NCI-H526 treated with DMSO at 0.1 percent for 48 hours (cell line): ENCODE results near the gene GPA33.

ENCODE experiments used
- DNase-seq: peaks from one replicate; lab custom pipeline; 2025; lab: John Stamatoyannopoulos, UW

Gene GPA33

DNA sequence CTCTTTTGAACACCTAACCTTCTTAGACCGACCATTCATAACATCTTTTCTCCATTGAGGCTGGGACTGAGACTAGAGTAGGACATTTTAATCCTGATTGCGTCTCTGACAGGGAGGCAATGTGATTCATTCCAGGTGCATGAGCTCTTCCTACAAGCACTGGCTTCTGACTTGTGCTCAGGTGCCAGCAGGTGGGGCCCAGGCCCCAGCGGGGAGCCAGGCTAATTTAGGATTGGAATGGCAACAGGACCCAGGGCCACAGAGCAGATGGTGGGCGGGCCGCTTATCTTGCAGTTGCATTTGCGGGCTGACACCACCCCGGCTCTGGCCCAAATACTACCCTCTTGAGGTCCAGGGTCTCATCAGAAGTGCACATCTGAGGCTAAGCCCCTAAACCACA, 4.1 kb downstream of the GPA33 start:
- no peak for DNase-seq

DNA sequence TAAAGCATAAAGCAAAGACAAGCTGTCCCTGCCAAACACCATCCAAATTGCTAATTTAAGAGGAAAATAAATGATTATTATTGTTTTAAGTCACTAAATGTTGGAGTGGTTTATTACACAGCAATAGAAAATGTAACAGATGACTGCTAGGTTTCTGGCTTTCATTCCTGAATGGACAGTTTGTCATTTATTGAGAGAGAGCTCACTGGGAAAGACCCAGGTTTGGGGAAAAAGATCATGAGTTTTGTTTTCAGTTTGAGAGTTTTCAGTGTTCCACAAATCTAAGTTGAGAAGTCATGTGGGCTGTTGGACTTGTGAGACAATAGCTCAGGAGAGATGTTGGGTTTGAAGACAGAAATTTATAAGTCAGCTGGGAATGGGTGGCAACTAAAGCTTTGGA, 5.4 kb downstream of the GPA33 start:
- no peak for DNase-seq

- DNase-seq, result no peak
Measured at GRCh38 chr1:167083871-167084270, 6.3 kb downstream of the GPA33 start.

GRCh38 chr1:167083066-167083665, 7.0 kb downstream of the GPA33 start:
- peak; percentile 54 for DNase-seq

GRCh38 chr1:167082511-167083027, 7.6 kb downstream of the GPA33 start:
- DNase-seq, result peak; percentile 88

DNA sequence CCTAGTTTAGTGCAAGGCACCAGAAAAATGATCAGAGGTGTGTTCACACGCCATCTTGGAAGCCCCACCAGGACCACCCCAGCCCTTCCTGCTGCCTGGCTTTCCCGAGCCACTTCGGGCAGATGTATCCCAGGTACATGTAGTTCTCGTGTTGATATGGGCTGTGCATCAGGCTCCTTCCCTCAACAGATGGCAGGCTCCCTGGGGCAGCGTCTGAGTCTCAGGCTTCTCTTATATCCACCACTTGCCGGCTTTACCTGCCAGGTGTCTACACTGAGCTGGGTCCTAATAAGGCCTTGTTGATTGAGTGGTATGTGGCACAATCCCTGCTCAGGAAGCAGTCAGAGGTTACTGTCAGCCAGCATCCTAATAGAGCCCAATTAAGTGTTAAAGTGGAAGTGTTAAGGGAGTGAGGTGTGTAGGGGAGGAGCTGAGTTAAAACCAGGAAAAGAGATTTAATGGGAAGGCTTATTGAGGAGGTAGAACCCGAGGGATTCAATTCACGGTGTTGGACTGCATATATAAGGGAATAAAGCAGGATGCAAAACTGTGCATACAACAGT, 8.5 kb downstream of the GPA33 start:
- DNase-seq, result peak; percentile 69

DNA sequence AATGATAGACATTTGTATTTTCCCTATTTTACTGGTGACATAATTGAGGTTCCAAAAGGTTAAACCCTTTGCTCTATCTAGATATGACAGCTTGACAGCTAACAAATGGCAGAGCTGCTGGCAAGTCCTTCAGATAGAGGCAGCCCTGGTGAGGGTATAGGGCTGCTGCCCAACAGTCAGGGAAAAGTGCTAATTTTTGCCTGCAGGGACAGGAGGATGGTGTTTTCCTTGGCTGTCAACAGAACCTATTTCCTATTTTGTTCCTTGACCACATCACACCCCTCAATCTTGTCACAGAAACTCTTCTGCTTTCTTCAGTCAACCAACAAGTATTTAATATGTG, 12.3 kb downstream of the GPA33 start:
- DNase-seq, result no peak

GRCh38 chr1:167077128-167077867, 12.9 kb downstream of the GPA33 start:
- no peak for DNase-seq

- peak; percentile 84 for DNase-seq
Measured at GRCh38 chr1:167076136-167076710, 14.0 kb downstream of the GPA33 start.

DNA sequence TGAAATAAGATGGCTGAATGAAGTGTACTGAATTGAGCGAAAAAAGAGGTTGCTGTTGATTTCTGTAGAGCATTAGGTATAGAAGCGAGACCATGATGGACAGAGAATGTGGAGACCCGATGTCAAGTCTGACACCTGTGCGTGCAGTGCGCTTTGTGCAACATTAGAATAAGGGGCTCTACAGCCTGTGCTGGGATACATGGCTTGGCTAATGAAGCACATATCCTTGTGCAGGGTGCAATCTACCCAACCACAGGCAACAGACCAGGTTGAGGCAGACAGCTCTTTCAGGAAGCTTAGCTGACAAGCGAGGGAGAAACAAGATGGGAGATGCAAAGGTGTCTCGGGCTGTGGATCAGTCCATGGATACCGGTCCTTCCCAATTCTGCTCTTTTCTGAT, 18.9 kb downstream of the GPA33 start:
- no peak for DNase-seq

GRCh38 chr1:167068761-167069160, 21.4 kb downstream of the GPA33 start:
- no peak for DNase-seq

DNA sequence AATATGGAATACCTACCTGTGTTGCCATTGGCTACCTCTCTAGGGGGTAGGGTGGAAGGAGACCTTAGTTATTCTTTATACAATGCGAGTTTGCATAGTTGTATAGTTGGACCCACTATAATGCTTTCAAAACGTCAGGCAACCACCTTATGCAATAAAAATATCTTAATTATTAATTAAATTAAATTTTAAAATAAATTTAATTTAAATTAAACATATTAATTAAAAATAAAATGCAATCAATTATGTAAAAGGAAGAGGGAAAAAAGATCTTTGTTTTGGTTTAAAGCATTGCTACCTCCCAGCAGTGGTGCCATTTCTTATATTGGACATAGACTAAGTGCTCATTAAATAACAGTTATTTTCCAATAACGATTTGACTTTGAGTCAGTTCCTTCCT, 22.3 kb downstream of the GPA33 start:
- DNase-seq, result no peak

DNA sequence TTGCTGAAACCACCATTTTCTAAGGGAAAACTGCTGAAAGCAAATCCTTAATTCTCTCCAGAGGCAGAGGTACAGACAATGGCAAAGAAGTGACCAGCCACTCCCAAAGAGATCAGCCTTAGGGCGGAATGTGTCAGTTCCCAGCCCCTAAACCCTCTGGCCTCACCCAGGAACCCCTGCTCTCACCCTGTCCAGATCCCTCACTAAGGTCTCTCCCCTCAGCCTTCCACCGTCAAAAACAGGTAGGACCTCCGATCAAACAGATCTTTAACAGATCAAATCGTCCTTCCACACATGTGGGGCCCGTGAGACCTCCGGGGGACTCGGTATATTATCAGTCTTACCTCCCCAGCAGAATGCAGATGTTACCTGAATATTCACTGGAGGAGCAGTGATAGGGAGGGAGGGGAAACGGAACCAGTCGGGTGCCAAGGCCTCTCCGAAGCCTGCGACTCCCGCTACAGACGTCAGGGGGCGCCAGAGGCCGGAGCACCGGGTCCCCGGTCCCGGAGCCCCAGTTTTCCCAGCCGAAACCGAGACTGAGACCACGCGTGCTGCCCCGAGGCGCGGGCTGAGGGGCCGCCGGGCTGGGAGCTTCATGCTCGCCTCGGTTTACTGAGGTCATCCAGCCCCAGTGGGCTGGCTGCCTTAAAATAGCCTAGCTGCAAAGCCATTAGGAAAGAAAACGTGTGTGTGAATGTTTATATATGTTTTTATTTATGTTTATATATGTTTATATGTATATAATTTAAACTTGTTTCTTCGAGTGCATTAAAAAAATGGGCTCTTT, 23.6 kb downstream of the GPA33 start:
- DNase-seq, result peak; percentile 87

DNA sequence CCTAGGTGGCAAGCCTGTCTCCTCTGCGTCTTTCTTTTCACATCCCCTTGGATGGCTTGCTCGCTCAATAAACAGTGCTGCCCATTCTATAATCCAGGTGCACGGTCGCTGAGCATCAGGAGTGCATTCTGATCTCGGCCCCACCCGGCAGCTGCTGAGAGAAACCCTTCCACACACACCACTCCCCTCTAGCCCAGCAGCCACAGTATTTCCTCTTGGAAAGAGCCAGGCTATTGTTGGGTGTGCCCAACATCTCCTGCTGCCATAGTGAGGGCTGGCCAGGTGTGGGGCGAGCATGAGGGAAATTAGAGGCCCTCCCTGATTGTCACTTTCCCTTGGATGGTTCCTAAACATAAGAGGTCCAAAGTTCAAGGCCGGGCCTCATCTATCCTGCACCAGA, 24.7 kb downstream of the GPA33 start:
- no peak for DNase-seq

DNA sequence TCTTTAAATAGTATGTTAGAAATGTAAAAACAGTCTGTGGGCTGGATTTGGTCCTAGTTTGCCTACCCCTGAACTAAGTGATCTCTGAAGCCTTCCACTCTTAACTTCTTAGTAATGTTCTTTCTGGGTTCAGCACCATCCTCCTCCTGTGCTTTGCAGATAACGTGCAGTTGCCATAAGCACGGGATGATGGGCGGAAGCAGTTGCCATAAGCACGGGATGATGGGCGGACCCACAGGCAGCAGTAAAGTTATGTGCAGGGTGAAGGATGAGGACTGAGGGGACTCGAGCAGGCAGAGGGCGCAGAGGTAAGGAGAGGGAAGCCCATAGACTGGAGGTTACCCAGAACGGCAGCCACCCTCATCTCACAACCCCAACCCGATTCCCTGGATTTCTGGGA, 25.6 kb downstream of the GPA33 start:
- DNase-seq, result no peak

DNA sequence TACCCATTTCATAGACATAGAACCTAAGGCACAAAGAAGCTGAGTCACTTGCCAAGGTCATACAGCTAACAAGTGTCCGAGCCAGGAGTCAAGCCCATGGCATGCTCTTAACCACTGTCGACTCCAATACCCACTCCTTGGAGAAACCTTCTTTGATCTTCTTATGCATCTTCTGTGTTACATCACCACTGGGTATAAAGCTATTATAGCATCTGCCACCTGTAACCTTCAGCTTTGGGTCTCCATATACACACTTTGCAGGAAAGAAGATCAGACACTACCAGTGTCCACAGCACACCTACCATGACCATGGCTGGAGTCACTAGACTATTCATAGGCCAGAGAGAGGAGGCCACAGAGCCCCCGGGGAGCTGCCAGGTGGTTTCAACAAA, 29.1 kb downstream of the GPA33 start:
- no peak for DNase-seq

- no peak for DNase-seq
Measured at GRCh38 chr1:167060141-167061072, 29.8 kb downstream of the GPA33 start.

GRCh38 chr1:167059809-167060107, 30.4 kb downstream of the GPA33 start:
- DNase-seq, result no peak

GRCh38 chr1:167059045-167059808, 30.9 kb downstream of the GPA33 start:
- DNase-seq, result peak; percentile 63

DNA sequence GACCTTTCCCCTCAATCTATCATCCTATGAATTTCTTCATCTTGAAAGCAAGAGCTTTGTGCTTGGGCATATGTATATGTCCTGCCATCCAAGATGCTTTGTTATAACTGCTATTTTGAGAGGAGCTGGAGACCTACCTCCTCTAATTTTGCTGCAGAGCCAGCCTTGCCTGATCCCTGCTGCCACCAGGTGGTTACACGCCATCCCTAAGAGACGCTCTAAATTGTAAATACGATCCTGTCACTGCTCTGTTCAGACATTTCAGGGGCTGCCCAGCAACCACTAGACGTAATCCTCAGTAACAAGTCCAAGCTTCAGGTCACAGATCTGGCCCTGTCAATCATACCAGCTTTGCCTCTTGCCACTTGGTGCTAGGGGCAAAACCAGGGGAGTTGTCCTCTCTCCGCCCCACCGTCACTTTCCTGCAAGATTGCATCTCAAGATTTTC, 32.9 kb downstream of the GPA33 start:
- DNase-seq, result peak; percentile 90
